ENCODE data around the gene CALN1.

Gene CALN1

DNA sequence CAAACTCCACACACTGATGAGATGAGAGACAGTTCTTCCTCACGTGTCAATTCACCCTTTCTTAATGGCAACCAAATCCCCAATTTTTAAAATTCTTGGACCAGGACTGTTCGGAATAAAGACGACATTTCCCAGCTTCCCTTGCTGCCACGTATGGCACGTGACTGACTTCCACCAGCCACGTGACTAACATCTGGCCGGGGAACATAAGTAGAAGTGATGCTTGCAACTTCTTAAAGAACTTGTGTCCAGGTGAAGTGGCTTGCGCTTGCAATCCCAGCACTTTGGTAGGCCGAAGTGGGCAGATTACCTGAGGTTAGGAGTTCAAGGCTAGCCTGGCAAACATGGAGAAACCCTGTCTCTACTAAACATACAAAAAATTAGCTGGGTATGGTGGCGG lies 405.1 kb downstream of the CALN1 start:
- Histone ChIP-seq H3K4me1 (ENCODE audit: control insufficient read depth, insufficient read depth, low read length) (no peaks in the 10 kb centered on the region), H3K9me3 (ENCODE audit: control insufficient read depth, insufficient read depth, low read depth, low read length) (no peaks in the 10 kb centered on the region), H3K27ac (ENCODE audit: extremely low read depth, low read depth, low read length) (no peak overlapping the region), H3K4me3 (ENCODE audit: low read depth, low read length) (no peak overlapping the region), H3K36me3 (ENCODE audit: control insufficient read depth in 2 of 2, insufficient read depth in 1 of 2, low read length in 2 of 2) (no peaks in the 10 kb centered on the region)
- ChIA-PET POLR2A (no interaction called here), CTCF (no interaction called here)
- TF ChIP-seq BCL11B (tag by site-specific recombination; IDR thresholded peaks at IDR 0.05; ENCODE audit: low read depth) (no peak), PRDM2 (tag by site-specific recombination; IDR thresholded peaks at IDR 0.05; ENCODE audit: borderline replicate concordance) (no peak), PRDM6 (tag by site-specific recombination; IDR thresholded peaks at IDR 0.05) (no peak), ZNF560 (tag by site-specific recombination; IDR thresholded peaks at IDR 0.05; ENCODE audit: borderline replicate concordance) (no peak), ATF2 (tag by site-specific recombination; IDR thresholded peaks at IDR 0.05; ENCODE audit: low read depth) (no peak), GLIS1 (tag by site-specific recombination; IDR thresholded peaks at IDR 0.05) (no peak), MEIS1 (CRISPR knock-in tag; IDR thresholded peaks at IDR 0.05; ENCODE audit: borderline replicate concordance) (no peak), ZNF112 (tag by site-specific recombination; IDR thresholded peaks at IDR 0.05) (no peak)
- TF ChIP-seq, protein P1, sequence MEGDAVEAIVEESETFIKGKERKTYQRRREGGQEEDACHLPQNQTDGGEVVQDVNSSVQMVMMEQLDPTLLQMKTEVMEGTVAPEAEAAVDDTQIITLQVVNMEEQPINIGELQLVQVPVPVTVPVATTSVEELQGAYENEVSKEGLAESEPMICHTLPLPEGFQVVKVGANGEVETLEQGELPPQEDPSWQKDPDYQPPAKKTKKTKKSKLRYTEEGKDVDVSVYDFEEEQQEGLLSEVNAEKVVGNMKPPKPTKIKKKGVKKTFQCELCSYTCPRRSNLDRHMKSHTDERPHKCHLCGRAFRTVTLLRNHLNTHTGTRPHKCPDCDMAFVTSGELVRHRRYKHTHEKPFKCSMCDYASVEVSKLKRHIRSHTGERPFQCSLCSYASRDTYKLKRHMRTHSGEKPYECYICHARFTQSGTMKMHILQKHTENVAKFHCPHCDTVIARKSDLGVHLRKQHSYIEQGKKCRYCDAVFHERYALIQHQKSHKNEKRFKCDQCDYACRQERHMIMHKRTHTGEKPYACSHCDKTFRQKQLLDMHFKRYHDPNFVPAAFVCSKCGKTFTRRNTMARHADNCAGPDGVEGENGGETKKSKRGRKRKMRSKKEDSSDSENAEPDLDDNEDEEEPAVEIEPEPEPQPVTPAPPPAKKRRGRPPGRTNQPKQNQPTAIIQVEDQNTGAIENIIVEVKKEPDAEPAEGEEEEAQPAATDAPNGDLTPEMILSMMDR (tag by site-specific recombination; IDR thresholded peaks at IDR 0.05) = no peak

- Histone ChIP-seq H3K4me1 (ENCODE audit: control insufficient read depth, insufficient read depth, low read length) (no peaks in the 10 kb centered on the region), H3K36me3 (ENCODE audit: control insufficient read depth in 2 of 2, insufficient read depth in 1 of 2, low read length in 2 of 2) (no peaks in the 10 kb centered on the region), H3K4me3 (ENCODE audit: low read depth, low read length) (no peak overlapping the region), H3K9me3 (ENCODE audit: control insufficient read depth, insufficient read depth, low read depth, low read length) (no peaks in the 10 kb centered on the region), H3K27ac (ENCODE audit: extremely low read depth, low read depth, low read length) (no peak overlapping the region)
- CTCF ChIA-PET = interaction anchor here (0.6 kb wide), 1 partner anchor 764 kb away, joined by 3 read pairs; no protein-coding TSS in a partner anchor
- no peak for TF ChIP-seq ATF2 (tag by site-specific recombination; IDR thresholded peaks at IDR 0.05; ENCODE audit: low read depth)
- TF ChIP-seq ZNF785 (tag by site-specific recombination; IDR thresholded peaks at IDR 0.05) = no peak
- no peak for TF ChIP-seq ZNF701 (tag by site-specific recombination; IDR thresholded peaks at IDR 0.05)
- no peak for TF ChIP-seq ZNF610 (tag by site-specific recombination; IDR thresholded peaks at IDR 0.05; ENCODE audit: borderline replicate concordance)
- no peak for TF ChIP-seq ZNF792 (tag by site-specific recombination; IDR thresholded peaks at IDR 0.05)
- no peak for TF ChIP-seq ZNF157 (tag by site-specific recombination; IDR thresholded peaks at IDR 0.05)
- no peak for TF ChIP-seq ZNF48 (tag by site-specific recombination; IDR thresholded peaks at IDR 0.05)
- TF ChIP-seq REPIN1 (tag by site-specific recombination; IDR thresholded peaks at IDR 0.05; ENCODE audit: low read depth) = no peak
- TF ChIP-seq KLF8 (tag by site-specific recombination; IDR thresholded peaks at IDR 0.05) = no peak
- TF ChIP-seq, protein P2, sequence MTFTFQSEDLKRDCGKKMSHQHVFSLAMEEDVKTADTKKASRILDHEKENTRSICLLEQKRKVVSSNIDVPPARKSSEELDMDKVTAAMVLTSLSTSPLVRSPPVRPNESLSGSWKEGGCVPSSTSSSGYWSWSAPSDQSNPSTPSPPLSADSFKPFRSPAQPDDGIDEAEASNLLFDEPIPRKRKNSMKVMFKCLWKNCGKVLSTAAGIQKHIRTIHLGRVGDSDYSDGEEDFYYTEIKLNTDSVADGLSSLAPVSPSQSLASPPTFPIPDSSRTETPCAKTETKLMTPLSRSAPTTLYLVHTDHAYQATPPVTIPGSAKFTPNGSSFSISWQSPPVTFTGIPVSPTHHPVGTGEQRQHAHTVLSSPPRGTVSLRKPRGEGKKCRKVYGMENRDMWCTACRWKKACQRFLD (tag by site-specific recombination; IDR thresholded peaks at IDR 0.05) = no peak
- TF ChIP-seq ZNF23 (tag by site-specific recombination; IDR thresholded peaks at IDR 0.05; ENCODE audit: borderline replicate concordance) = no peak
- TF ChIP-seq ZNF175 (tag by site-specific recombination; IDR thresholded peaks at IDR 0.05) = no peak
- TF ChIP-seq HOXA7 (CRISPR knock-in tag; IDR thresholded peaks at IDR 0.05; ENCODE audit: borderline replicate concordance) = no peak
- POLR2A ChIA-PET = no interaction called here
These were observed 408.9 kb downstream of the CALN1 start for GRCh38 chr7:72003236-72003635.
